A673 (cell line): Measurements from ENCODE around the gene HIBADH.

ENCODE experiments used
- CTCF ChIP-seq: fragments of 300-800, 200-600 bp; sonication (generic); conservative IDR thresholded peaks from 2 replicates; pipeline ENCODE4 v1.5.1; 2017; ENCODE audit warnings: low read depth, mild to moderate bottlenecking, antibody characterized with exemption, low read length, moderate library complexity, mixed read lengths
- EZH2 ChIP-seq: fragments of 200-600 bp; sonication (generic); IDR thresholded peaks from 2 replicates; pipeline ENCODE4 v1.6.1; 2017; ENCODE audit warnings: borderline replicate concordance, low read depth, mild to moderate bottlenecking, mixed read lengths, antibody characterized with exemption, low read length; ENCODE audit not compliant: poor library complexity, severe bottlenecking

DNA sequence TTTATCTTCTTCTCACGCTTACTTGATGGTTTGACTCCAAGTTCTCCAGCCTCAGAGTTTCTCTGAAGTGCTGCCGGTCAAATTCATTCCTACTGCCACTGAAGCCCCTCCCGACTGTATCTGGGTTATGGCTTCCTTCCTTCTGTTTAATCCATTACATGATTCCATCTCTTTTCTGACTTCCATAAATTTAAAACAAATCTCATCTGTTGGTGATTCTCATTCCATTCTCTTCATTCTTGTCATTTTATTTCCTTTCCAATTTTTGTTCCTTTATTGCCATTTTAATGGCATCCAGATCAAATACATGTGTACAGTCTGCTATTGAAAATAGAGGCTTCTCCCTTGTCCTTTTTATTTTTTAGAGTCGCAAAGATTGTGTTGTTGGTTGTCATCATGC, 25.4 kb upstream of the HIBADH start:
- TF ChIP-seq EZH2 (no peak), CTCF (no peak)
